ENCODE results near the gene JRKL.
"Not testable (repeated sequence)": the region's sequence is repeated elsewhere in the genome, so short reads cannot be mapped to it uniquely, and the experiment has no call there.

The JRKL gene

DNA sequence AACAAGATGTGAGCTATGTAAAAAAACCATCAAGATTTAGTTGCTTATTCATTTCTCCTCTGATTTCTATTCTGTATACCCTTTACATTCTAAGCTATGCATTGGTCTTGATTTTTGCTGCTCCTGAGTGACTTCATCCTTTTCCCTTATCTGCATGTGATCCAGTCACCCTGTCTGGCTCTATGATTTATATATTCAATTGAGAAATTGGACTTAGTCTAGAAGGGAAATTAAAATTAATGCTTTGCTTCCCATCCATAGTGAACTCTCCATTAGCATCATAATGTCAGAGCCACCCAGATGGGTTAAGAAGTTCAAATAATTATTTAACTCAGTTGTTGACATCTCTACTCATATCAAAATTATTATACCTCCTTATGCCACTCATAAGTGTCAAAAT is 5.0 kb downstream of the JRKL start:
- no peak for DNase-seq

DNA sequence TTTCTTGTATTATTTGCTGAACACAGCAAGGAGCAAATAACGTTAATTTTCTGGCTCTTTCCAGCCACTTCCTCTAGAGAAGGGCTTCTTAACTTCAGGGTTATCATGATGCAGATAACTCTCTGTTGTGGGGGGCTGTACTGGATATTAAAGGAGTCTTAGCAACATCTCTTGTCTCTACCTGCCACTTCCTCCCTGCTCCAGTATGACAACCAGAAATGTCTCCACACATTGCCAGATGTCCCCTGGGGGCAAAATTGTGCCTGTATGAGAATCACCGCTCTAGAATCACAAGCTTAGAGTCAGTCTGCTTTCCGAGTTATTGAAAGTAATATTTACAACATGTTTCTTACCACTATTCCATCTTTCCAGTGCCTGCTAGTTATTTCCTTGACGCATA is 6.8 kb downstream of the JRKL start:
- DNase-seq: no peak

DNA sequence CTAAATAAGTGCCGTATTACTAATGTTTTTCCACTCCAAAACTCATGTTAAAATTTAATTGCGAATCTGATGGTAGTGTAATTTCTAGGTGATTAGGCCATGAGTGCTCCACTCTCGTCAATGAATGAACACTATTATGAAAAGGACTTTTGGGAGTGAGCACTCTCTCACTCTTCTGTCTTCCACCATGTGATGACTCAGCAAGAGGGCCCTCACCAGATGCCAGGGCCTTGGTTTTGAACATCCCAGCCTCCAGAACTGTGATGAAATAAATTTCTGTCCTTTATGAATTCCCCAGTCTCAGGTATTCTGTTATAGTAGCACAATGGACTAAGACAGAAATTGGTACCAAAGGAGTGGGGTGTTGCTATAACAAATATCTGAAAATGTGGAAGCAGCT is 8.1 kb downstream of the JRKL start:
- no peak for DNase-seq

DNA sequence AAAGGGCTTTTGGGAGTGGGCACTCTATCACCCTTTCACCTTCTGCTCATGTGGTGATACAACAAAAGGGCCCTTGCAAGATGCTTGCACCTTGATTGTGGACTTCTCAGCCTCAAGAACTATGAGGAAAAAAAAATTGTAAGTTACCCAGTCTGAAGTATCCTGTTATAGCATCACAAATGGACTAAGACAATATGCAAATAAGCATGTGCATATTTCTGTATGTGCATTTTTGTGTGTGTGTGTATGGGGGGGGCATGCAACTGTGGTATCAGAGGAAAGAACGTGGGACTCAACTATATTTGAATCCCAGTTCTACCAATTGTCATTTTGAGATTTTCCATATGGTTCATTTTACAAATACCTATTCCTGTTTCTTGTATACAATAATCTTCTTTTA is 10.9 kb downstream of the JRKL start:
- DNase-seq: no peak

DNA sequence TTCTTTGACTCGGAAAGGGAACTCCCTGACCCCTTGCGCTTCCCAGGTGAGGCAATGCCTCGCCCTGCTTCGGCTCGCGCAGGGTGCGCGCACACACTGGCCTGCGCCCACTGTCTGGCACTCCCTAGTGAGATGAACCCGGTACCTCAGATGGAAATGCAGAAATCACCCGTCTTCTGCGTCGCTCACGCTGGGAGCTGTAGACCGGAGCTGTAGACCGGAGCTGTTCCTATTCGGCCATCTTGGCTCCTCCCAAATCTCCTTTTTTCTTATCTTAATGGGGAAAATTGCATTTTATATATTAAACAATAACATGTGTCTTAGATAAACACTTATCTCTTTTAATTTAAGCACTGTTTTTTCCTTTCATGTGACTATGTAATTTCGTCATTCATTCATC is 21.6 kb downstream of the JRKL start:
- not testable (repeated sequence) for DNase-seq

DNA sequence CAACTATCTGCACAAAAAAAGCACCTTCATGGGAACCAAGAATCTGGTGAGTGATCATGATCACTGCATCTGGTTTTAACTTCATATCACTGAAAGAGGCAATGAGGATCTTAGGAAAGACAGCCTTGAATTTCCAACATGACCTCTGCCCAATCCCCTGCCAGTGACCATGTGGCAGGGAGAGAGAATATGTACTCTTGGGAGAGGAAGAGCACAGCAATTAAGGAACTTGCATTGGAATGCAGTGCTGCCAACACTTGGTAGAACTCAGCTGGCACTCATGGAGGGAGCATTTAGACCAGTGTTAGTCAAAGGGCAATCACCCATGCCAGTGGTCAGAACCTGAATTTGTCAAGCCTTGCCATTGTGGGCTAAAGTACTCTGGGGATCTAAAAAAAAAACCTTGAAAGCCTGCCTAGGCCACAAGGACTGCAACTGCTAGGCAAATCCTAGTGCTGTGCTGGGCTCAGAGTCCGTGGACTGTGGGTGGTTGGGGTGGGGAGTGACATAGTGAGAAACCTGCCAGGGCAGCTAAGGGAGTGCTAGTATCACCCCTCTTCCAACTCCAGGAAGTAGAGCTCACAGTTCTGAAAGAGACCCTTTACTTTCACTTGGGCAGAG is 23.1 kb downstream of the JRKL start:
- no peak for DNase-seq

DNA sequence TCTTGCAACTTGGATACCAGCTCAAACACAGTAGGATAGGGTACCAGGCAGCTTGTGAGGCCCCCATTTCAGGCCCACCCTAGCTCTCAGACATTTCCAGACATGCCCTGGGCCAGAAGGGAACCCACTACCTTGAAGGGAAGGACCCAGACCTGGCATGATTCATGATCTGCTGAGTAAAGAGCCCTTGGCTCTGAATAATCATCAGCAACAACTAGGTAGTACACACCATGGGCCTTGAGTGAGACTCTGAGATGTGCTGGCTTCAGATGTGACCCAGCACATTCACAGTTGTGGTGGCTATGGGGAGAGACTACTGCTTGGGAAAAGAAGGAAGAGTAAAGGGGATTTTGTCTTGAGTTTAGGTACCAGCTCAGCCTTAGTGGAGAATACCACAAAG is 23.6 kb downstream of the JRKL start:
- no peak for DNase-seq

DNA sequence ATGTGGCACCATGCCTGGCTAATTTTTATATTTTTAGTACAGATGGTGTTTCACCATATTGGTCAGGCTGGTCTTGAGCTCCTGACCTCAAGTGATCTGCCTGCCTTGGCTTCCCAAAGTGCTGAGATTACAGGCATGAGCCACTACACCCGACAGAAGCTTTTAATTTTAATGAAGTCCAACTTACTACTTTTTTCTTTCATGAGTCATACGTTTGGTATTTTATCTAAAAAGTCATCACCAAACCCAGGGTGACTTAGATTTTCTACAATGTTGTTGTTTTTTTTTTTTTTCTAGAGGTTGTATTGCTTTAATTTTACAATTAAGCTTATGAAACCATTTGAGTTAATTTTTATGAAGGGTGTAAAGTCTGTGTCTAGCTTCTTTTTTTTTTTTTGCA is 34.9 kb downstream of the JRKL start:
- no peak for DNase-seq

DNA sequence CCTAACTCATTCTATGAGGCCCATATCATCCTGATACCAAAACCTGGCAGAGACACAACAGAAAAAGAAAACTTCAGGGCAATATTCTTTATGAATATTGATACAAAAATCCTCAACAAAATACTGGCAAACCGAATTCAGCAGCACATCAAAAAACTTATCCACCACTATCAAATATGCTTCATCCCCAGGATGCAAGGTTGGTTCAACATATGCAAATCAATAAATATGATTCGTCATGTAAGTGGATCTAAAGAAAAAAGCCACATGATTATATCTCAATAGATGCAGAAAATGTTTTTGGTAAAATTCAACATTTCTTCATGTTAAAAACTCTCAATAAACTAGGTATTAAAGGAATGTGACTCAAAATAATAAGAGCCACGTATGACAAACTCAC is 40.9 kb downstream of the JRKL start:
- DNase-seq: no peak

DNA sequence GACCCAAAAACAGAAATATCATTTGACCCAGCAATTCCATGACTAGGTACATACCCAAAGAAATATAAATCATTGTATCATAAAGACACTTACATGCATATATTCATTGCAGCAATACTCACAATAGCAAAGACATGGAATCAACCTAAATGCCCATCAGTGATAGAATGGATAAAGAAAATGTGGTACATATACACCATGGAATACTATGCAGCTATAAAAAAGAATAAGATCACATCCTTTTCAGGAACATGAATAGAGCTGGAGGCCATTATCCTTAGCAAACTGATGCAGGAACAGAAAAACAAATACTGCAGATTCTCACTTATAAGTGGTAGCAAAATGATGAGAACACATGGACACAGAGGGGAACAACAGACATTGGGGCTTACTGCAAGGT is 42.8 kb downstream of the JRKL start:
- not testable (repeated sequence) for DNase-seq

Measured in suppressor macrophage treated with lipopolysaccharide for 4 hours (primary cell).